Measurements from ENCODE around the gene CHCHD1. TPM values are rescaled to one million over a fixed set of nuclear protein-coding genes. Genes with fewer than 3 reads are reported as not detected.

Gene CHCHD1
- total RNA-seq, 5 donors from 2014 or later (not counting 1 experiment from before 2014, with no cell fraction given), result 6.3 to 17.5 (median 14.2) TPM

GRCh38 chr10:73762915-73763314, 18.9 kb upstream of the CHCHD1 start:
- DNase-seq (no peak), ATAC-seq (replicated peaks in 1 of 4) (no peak)
- Histone ChIP-seq H3K27ac (ENCODE audit: low read length) (peak overlapping the region; percentile 66), H3K4me1 (ENCODE audit: control insufficient read depth in 1 of 2, extremely low read depth in 1 of 2, insufficient read depth in 2 of 2, low read length in 2 of 2) (peaks cover 2 to 49% of the 10 kb centered on the region in 2 experiments), H3K36me3 (ENCODE audit: control insufficient read depth in 2 of 2, extremely low read depth in 1 of 2, insufficient read depth in 1 of 2, low read length in 1 of 2) (peaks cover 6 to 81% of the 10 kb centered on the region in 2 donors), H3K9me3 (no peaks in the 10 kb centered on the region), H3K27me3 (replicated peaks in 1 of 2; ENCODE audit: control insufficient read depth in 2 of 2, extremely low read depth in 1 of 2, insufficient read depth in 2 of 2, low read length in 1 of 2) (no peaks in the 10 kb centered on the region), H3K4me3 (ENCODE audit: control insufficient read depth in 1 of 2, extremely low read depth in 1 of 2, low read length in 1 of 2) (no peak overlapping the region)
- Mint-ChIP-seq H3K27ac (peak overlapping the region; percentile 35 to 47), H3K4me3 (peak overlapping the region in 1 of 3 donors; percentile 12), H3K27me3 (no peaks in the 10 kb centered on the region), H3K9me3 (no peaks in the 10 kb centered on the region), H3K4me1 (peaks cover 36 to 54% (median 43%) of the 10 kb centered on the region in 3 donors), H3K36me3 (peaks cover 75% of the 10 kb centered on the region)
- ChIA-PET CTCF (interaction anchor here in 1 of 2 donors (0.5 to 1.0 kb wide), 4 partner anchors 17 to 101 kb away, joined by 3 to 6 read pairs (median 4); partner anchors contain the start of genes CHCHD1 and SEC24C), POLR2A (interaction anchor here in 1 of 2 donors (0.5 to 1.0 kb wide), 8 partner anchors 16 to 349 kb away, joined by 3 to 13 read pairs (median 4); no protein-coding TSS in a partner anchor)
- 60% methylated on average over 1 of the region's 2 CpGs for whole genome bisulfite sequencing (ENCODE audit: insufficient coverage)

- ChIA-PET POLR2A (interaction anchor here in 1 of 2 donors (0.5 to 1.0 kb wide), 8 partner anchors 17 to 350 kb away, joined by 3 to 13 read pairs (median 4); no protein-coding TSS in a partner anchor), CTCF (interaction anchor here in 1 of 2 donors (0.5 to 1.0 kb wide), 4 partner anchors 16 to 100 kb away, joined by 3 to 6 read pairs (median 4); partner anchors contain the start of genes CHCHD1 and SEC24C)
- H3K27me3 ChIP-seq (replicated peaks in 1 of 2; ENCODE audit: control insufficient read depth in 2 of 2, extremely low read depth in 1 of 2, insufficient read depth in 2 of 2, low read length in 1 of 2), result no peaks in the 10 kb centered on the region
- H3K27ac ChIP-seq (ENCODE audit: low read length), result peak overlapping the region; percentile 66
- peak in 1 of 4 experiments; percentile 31 for ATAC-seq (replicated peaks in 1 of 4)
- peak in 19 of 35 experiments; percentile 11 to 71 (median 37) for DNase-seq
- H3K36me3 ChIP-seq (ENCODE audit: control insufficient read depth in 2 of 2, extremely low read depth in 1 of 2, insufficient read depth in 1 of 2, low read length in 1 of 2), result peaks cover 6 to 85% of the 10 kb centered on the region in 2 donors
- peaks cover 75% of the 10 kb centered on the region for H3K36me3 Mint-ChIP-seq
- H3K9me3 ChIP-seq, result no peaks in the 10 kb centered on the region
- no peaks in the 10 kb centered on the region for H3K27me3 Mint-ChIP-seq
- H3K27ac Mint-ChIP-seq, result peak overlapping the region in 1 of 2 donors; percentile 35
- H3K9me3 Mint-ChIP-seq, result no peaks in the 10 kb centered on the region
- peaks cover 33 to 49% (median 41%) of the 10 kb centered on the region in 3 donors for H3K4me1 Mint-ChIP-seq
- peaks cover 0 to 46% of the 10 kb centered on the region in 2 experiments for H3K4me1 ChIP-seq (ENCODE audit: control insufficient read depth in 1 of 2, extremely low read depth in 1 of 2, insufficient read depth in 2 of 2, low read length in 2 of 2)
- WGBS (ENCODE audit: insufficient coverage), result no CpG with 5 or more reads among the region's 2 CpGs
- H3K4me3 Mint-ChIP-seq, result no peak overlapping the region
- no peak overlapping the region for H3K4me3 ChIP-seq (ENCODE audit: control insufficient read depth in 1 of 2, extremely low read depth in 1 of 2, low read length in 1 of 2)
Observed at GRCh38 chr10:73763343-73763742, 18.5 kb upstream of the CHCHD1 start.

- Histone ChIP-seq H3K27me3 (replicated peaks in 1 of 2; ENCODE audit: control insufficient read depth in 2 of 2, extremely low read depth in 1 of 2, insufficient read depth in 2 of 2, low read length in 1 of 2) (no peaks in the 10 kb centered on the region), H3K9me3 (no peaks in the 10 kb centered on the region), H3K27ac (ENCODE audit: low read length) (no peak overlapping the region), H3K36me3 (ENCODE audit: control insufficient read depth in 2 of 2, extremely low read depth in 1 of 2, insufficient read depth in 1 of 2, low read length in 1 of 2) (peaks cover 7 to 95% of the 10 kb centered on the region in 2 donors), H3K4me1 (ENCODE audit: control insufficient read depth in 1 of 2, extremely low read depth in 1 of 2, insufficient read depth in 2 of 2, low read length in 2 of 2) (peaks cover 6 to 45% of the 10 kb centered on the region in 2 experiments), H3K4me3 (ENCODE audit: control insufficient read depth in 1 of 2, extremely low read depth in 1 of 2, low read length in 1 of 2) (no peak overlapping the region)
- no peak overlapping the region for H3K27ac Mint-ChIP-seq
- H3K9me3 Mint-ChIP-seq, result no peaks in the 10 kb centered on the region
- H3K4me1 Mint-ChIP-seq, result peaks cover 32 to 48% (median 41%) of the 10 kb centered on the region in 3 donors
- ChIA-PET CTCF (no interaction called here), POLR2A (interaction anchor here in 1 of 2 donors (0.5 to 0.6 kb wide), 3 partner anchors 10 to 55 kb away, joined by 3 read pairs; no protein-coding TSS in a partner anchor)
- no peak for ATAC-seq (replicated peaks in 1 of 4)
- peaks cover 77% of the 10 kb centered on the region for H3K36me3 Mint-ChIP-seq
- DNase-seq, result no peak
- 100% methylated on average over 3 of the region's 6 CpGs for WGBS (ENCODE audit: insufficient coverage)
- no peak overlapping the region for H3K4me3 Mint-ChIP-seq
- no peaks in the 10 kb centered on the region for H3K27me3 Mint-ChIP-seq
Observed at GRCh38 chr10:73765066-73765465, 16.8 kb upstream of the CHCHD1 start.

DNA sequence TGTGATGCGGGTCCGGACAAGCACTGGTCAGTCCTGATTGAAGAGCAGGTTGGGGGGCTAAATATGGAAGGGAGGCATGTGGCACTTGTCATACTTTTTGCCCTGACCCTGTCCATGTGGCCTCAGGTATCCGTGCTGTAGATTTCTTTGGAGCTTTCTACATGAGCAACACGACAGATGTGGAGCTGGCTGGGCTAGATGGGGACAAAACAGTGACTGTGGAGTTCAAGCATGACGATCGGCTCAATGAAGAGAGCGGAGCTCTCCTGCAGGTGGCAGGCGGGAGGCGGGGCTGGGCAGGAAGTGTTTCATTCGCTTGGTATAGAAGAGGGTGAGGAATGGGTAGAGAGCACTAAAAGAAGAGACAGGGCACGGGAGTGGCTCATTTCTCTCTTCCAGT, 13.0 kb upstream of the CHCHD1 start:
- Mint-ChIP-seq H3K9me3 (no peaks in the 10 kb centered on the region), H3K36me3 (peaks cover 50% of the 10 kb centered on the region), H3K4me1 (peaks cover 29 to 46% (median 39%) of the 10 kb centered on the region in 3 donors), H3K27me3 (no peaks in the 10 kb centered on the region), H3K27ac (peak overlapping the region; percentile 70 to 75), H3K4me3 (peak overlapping the region in 1 of 3 donors; percentile 1)
- ATAC-seq (replicated peaks in 1 of 4) (peak; percentile 41 to 44 (median 43)), DNase-seq (peak; percentile 48 to 79 (median 68))
- peaks cover 12 to 30% of the 10 kb centered on the region in 2 experiments for H3K4me1 ChIP-seq (ENCODE audit: control insufficient read depth in 1 of 2, extremely low read depth in 1 of 2, insufficient read depth in 2 of 2, low read length in 2 of 2)
- H3K9me3 ChIP-seq, result no peaks in the 10 kb centered on the region
- WGBS (ENCODE audit: insufficient coverage), result 44% methylated on average over 11 of the region's 11 CpGs
- peak overlapping the region; percentile 22 for H3K27ac ChIP-seq (ENCODE audit: low read length)
- H3K36me3 ChIP-seq (ENCODE audit: control insufficient read depth in 2 of 2, extremely low read depth in 1 of 2, insufficient read depth in 1 of 2, low read length in 1 of 2), result peaks cover 12 to 72% of the 10 kb centered on the region in 2 donors
- ChIA-PET CTCF (interaction anchor here (0.5 to 1.6 kb wide), 11 partner anchors 10 to 423 kb away, joined by 3 to 7 read pairs (median 4); partner anchors contain the start of gene CHCHD1 (in 2 of the 2)), POLR2A (interaction anchor here (0.9 to 1.3 kb wide), 4 partner anchors 10 to 40 kb away, joined by 3 to 5 read pairs (median 4); no protein-coding TSS in a partner anchor)
- H3K27me3 ChIP-seq (replicated peaks in 1 of 2; ENCODE audit: control insufficient read depth in 2 of 2, extremely low read depth in 1 of 2, insufficient read depth in 2 of 2, low read length in 1 of 2), result no peaks in the 10 kb centered on the region
- H3K4me3 ChIP-seq (ENCODE audit: control insufficient read depth in 1 of 2, extremely low read depth in 1 of 2, low read length in 1 of 2), result no peak overlapping the region

- Mint-ChIP-seq H3K27me3 (no peaks in the 10 kb centered on the region), H3K9me3 (no peaks in the 10 kb centered on the region), H3K27ac (peak overlapping the region; percentile 70 to 75), H3K36me3 (peaks cover 48% of the 10 kb centered on the region), H3K4me3 (peak overlapping the region in 1 of 3 donors; percentile 1), H3K4me1 (peaks cover 33 to 51% (median 43%) of the 10 kb centered on the region in 3 donors)
- CTCF ChIA-PET, result interaction anchor here (0.7 to 1.6 kb wide), 8 partner anchors 9 to 110 kb away, joined by 3 to 5 read pairs (median 4); partner anchors contain the start of gene CHCHD1 (in 1 of the 2)
- Histone ChIP-seq H3K4me1 (ENCODE audit: control insufficient read depth in 1 of 2, extremely low read depth in 1 of 2, insufficient read depth in 2 of 2, low read length in 2 of 2) (peaks cover 16 to 33% of the 10 kb centered on the region in 2 experiments), H3K27me3 (replicated peaks in 1 of 2; ENCODE audit: control insufficient read depth in 2 of 2, extremely low read depth in 1 of 2, insufficient read depth in 2 of 2, low read length in 1 of 2) (no peaks in the 10 kb centered on the region), H3K4me3 (ENCODE audit: control insufficient read depth in 1 of 2, extremely low read depth in 1 of 2, low read length in 1 of 2) (no peak overlapping the region), H3K9me3 (no peaks in the 10 kb centered on the region), H3K36me3 (ENCODE audit: control insufficient read depth in 2 of 2, extremely low read depth in 1 of 2, insufficient read depth in 1 of 2, low read length in 1 of 2) (peaks cover 12 to 70% of the 10 kb centered on the region in 2 donors), H3K27ac (ENCODE audit: low read length) (peak overlapping the region; percentile 22)
- ATAC-seq (replicated peaks in 1 of 4), result no peak
- 100% methylated on average over 3 of the region's 5 CpGs for WGBS (ENCODE audit: insufficient coverage)
- no peak for DNase-seq
- POLR2A ChIA-PET, result interaction anchor here (0.9 to 1.3 kb wide), 5 partner anchors 10 to 40 kb away, joined by 3 to 5 read pairs (median 3); no protein-coding TSS in a partner anchor
Observed at GRCh38 chr10:73769396-73769795, 12.5 kb upstream of the CHCHD1 start.

GRCh38 chr10:73771722-73772280, 10.0 kb upstream of the CHCHD1 start:
- CTCF ChIA-PET, result interaction anchor here in 1 of 2 donors (0.6 to 4.1 kb wide), 5 partner anchors 11 to 108 kb away, joined by 4 to 35 read pairs (median 6); partner anchors contain the start of gene CHCHD1
- Histone ChIP-seq H3K27me3 (replicated peaks in 1 of 2; ENCODE audit: control insufficient read depth in 2 of 2, extremely low read depth in 1 of 2, insufficient read depth in 2 of 2, low read length in 1 of 2) (no peaks in the 10 kb centered on the region), H3K9me3 (no peaks in the 10 kb centered on the region), H3K4me1 (ENCODE audit: control insufficient read depth in 1 of 2, extremely low read depth in 1 of 2, insufficient read depth in 2 of 2, low read length in 2 of 2) (peaks cover 25 to 54% of the 10 kb centered on the region in 2 experiments), H3K36me3 (ENCODE audit: control insufficient read depth in 2 of 2, extremely low read depth in 1 of 2, insufficient read depth in 1 of 2, low read length in 1 of 2) (peaks cover 6 to 57% of the 10 kb centered on the region in 2 donors), H3K27ac (ENCODE audit: low read length) (peak overlapping the region; percentile 84), H3K4me3 (ENCODE audit: control insufficient read depth in 1 of 2, extremely low read depth in 1 of 2, low read length in 1 of 2) (peak overlapping the region; percentile 74 to 92)
- Mint-ChIP-seq H3K27ac (peak overlapping the region; percentile 94 to 95), H3K4me1 (peaks cover 50 to 67% (median 59%) of the 10 kb centered on the region in 3 donors), H3K36me3 (peaks cover 36% of the 10 kb centered on the region), H3K9me3 (no peaks in the 10 kb centered on the region), H3K27me3 (no peaks in the 10 kb centered on the region), H3K4me3 (peak overlapping the region; percentile 93 to 97 (median 94))
- peak in 33 of 35 experiments; percentile 18 to 87 (median 61) for DNase-seq
- 19% methylated on average over 15 of the region's 17 CpGs for WGBS (ENCODE audit: insufficient coverage)
- peak; percentile 49 to 58 (median 56) for ATAC-seq (replicated peaks in 1 of 4)
- POLR2A ChIA-PET, result interaction anchor here in 1 of 2 donors (0.8 to 3.4 kb wide), 3 partner anchors 10 to 14 kb away, joined by 3 to 15 read pairs (median 12); partner anchors contain the start of genes CHCHD1 and ZSWIM8
